ENCODE measurements around the gene CASQ1.

GRCh38 chr1:160143695-160144094, 46.7 kb upstream of the CASQ1 start:
- TF ChIP-seq CTCF (IDR thresholded peaks at IDR 0.05) = no peak
- TF ChIP-seq POLR2A (IDR thresholded peaks at IDR 0.05) = no peak
